GM19351 (cell line): ENCODE measurements around the gene MED6.

Experiments used
- ATAC-seq: cut with Tn5 transposase; IDR thresholded peaks from one replicate; pipeline ENCODE4 v1.9.1; 2021; ENCODE audit warnings: mild to moderate bottlenecking, moderate library complexity; ENCODE audit not compliant: unreplicated experiment

Gene MED6

GRCh38 chr14:70601162-70601561, 707 bp upstream of the MED6 start:
- no peak for ATAC-seq

- no peak for ATAC-seq
Observed at GRCh38 chr14:70599345-70599744, 1.1 kb downstream of the MED6 start.

- ATAC-seq, result no peak
Observed at GRCh38 chr14:70597731-70598130, 2.7 kb downstream of the MED6 start.

- no peak for ATAC-seq
Observed at GRCh38 chr14:70595443-70596185, 4.8 kb downstream of the MED6 start.

GRCh38 chr14:70594461-70594860, 6.0 kb downstream of the MED6 start:
- ATAC-seq, result no peak

- ATAC-seq, result no peak
Observed at GRCh38 chr14:70585231-70585630, 15.2 kb downstream of the MED6 start.

- ATAC-seq, result no peak
Observed at GRCh38 chr14:70576891-70577290, 23.6 kb downstream of the MED6 start.

- ATAC-seq, result no peak
Observed at GRCh38 chr14:70573050-70573449, 27.4 kb downstream of the MED6 start.

- ATAC-seq, result no peak
Observed at GRCh38 chr14:70571139-70571538, 29.3 kb downstream of the MED6 start.

GRCh38 chr14:70567791-70568190, 32.7 kb downstream of the MED6 start:
- no peak for ATAC-seq

- ATAC-seq, result no peak
Observed at GRCh38 chr14:70563869-70564268, 36.6 kb downstream of the MED6 start.

- ATAC-seq, result no peak
Observed at GRCh38 chr14:70563417-70563816, 37.0 kb downstream of the MED6 start.

- ATAC-seq, result no peak
Observed at GRCh38 chr14:70558356-70558755, 42.1 kb downstream of the MED6 start.

GRCh38 chr14:70555890-70556289, 44.6 kb downstream of the MED6 start:
- ATAC-seq, result no peak

- no peak for ATAC-seq
Observed at GRCh38 chr14:70538087-70538486, 62.4 kb downstream of the MED6 start.

- no peak for ATAC-seq
Observed at GRCh38 chr14:70536830-70537229, 63.6 kb downstream of the MED6 start.

GRCh38 chr14:70534904-70535303, 65.6 kb downstream of the MED6 start, which contains the start of gene ADAM20:
Gene ADAM20, minus strand, starts transcription at chr14:70535004. Its CDS starts 10,247 bp downstream, at chr14:70524757.
- no peak for ATAC-seq
